AG08396 (cell line): ENCODE results near the gene PDSS1.
"Not testable (repeated sequence)": the region's sequence is repeated elsewhere in the genome, so short reads cannot be mapped to it uniquely, and the experiment has no call there.

Experiments used
- DNase-seq: peaks from one replicate; pipeline ENCODE4 v3.0.0; 2012; ENCODE audit warnings: low spot score, mixed read lengths

PDSS1 gene, protein sequence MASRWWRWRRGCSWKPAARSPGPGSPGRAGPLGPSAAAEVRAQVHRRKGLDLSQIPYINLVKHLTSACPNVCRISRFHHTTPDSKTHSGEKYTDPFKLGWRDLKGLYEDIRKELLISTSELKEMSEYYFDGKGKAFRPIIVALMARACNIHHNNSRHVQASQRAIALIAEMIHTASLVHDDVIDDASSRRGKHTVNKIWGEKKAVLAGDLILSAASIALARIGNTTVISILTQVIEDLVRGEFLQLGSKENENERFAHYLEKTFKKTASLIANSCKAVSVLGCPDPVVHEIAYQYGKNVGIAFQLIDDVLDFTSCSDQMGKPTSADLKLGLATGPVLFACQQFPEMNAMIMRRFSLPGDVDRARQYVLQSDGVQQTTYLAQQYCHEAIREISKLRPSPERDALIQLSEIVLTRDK

DNA sequence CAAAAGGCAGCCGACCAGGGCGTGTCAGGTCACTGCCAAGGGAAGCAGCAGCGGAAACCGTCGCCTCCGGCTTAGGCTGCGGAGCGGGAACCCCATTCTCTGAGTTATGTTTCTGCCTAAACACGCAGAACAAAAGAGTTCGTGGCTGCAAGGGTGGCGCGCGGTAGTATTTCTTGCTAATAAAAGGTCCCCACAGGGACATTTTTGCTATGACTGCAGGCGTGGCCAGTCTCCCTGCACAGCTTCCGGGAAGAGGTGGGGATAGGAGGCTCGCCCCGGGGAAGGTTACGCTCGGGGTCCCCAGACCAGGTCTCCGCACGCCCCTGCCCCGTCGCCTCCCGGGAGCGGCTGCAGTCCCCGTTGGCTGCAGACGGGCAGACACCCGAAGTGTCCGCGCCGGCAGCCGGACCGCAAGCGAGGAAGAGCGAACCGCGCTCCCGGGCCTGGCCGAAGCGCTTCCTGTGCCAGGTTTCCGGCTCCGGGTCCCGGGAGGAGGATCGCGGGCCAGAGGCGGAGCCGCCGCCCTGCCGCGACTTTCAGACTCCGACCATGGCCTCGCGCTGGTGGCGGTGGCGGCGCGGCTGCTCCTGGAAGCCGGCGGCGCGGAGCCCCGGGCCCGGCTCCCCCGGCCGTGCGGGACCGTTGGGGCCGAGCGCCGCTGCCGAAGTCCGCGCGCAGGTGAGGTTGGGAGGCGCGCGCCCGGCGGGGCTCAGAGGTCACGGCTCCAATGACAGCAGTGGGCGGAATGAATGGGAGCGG lies at the start of gene PDSS1:
PDSS1 (plus strand) TSS at position 539 of the 759 bp plus-strand sequence; CDS start at position 550, 11 bp downstream.
- peak; percentile 92 for DNase-seq

DNA sequence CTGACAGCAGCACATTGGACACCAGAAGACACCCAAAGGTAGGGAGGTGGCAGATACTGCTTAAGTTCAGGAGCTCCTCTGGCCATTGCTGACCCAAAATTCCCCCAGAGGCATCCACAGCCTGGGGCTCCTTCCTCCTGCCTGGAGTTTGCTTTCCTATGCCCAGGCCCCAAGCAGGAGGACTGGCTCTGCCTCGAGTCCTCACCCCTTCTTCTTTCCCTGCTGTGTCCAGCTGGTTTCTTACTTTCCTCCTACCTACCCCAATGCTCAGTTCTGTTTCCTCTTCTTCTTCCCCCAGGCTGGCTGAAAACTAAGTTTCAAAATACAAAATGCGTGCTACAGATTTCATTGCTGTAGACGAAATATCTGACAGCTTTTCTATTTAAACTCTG lies 49.3 kb upstream of the PDSS1 start:
- not testable (repeated sequence) for DNase-seq

DNA sequence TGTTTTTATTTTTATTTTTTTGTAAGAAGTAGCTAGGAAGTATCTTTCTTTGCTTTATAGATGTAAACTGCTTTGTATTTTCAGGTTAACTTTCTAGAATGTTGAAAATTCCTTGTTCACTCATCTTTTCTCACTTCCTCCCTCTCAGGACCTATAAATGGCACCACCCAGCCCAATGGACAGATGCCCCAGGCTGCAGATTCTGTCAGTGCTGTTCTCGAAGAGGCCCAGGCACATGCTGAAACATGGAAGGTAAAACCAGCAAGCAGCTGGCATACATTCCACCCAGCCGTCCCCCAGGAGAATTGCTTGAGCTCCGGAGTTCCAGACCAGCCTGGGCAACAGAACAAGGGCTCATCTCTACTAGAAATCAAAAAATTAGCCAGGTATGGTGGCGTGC lies 47.1 kb upstream of the PDSS1 start:
- DNase-seq: no peak

DNA sequence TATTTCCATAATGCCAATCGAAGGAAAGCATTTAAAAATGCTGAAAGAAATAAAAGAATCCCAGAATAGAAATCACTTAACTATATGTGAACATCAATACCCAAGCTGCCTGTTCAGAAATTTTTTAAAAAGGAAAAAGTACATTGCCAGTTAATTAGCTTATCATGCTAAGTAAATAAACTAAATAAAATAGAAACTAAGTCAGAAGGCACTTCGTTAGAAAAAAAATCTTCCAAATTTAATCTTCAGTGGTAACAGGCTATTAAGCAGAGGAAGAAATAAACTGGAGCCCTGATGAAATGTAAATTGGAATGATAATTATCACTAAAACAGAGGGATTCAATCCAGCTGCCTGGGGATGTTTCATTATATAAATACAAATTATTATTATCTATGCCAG lies 46.0 kb upstream of the PDSS1 start:
- not testable (repeated sequence) for DNase-seq

DNA sequence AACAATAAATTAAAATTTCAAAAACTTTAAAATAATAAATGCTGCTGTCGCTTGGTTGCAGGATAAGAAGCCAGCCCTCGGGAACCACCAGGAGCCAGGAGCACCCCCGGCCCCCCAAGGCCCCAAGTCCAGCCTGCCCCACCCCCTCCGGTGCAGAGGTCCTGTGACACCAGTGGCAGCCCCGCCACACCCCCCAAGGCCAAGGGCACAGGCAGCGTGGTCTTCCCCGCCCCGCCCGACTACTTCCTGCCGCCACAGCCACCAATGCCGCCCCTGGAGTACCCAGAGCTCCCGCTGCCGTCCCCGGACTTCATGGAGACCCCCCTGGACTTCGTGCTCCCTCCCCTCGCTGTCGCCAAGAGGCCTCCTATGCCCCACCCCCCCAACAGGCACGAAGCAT lies 44.5 kb upstream of the PDSS1 start:
- no peak for DNase-seq

DNA sequence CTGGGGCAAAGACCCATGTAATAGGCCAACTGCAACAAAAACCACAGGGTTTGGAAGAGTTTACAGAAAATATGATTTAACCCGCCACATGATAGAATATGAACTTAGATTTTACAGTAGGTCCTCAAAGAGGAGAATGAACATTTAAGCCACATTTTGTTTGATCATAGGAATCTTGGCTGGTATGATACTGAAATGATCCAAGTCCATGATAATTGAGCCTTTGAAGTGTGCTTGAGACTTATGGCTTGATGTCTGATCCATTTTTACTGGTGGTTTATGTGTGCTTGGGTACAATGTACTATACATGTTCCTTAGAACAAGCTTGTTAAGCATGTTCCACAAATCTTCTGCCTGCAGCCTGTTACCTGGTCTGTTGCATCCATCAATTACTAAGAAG lies 41.8 kb upstream of the PDSS1 start:
- no peak for DNase-seq

DNA sequence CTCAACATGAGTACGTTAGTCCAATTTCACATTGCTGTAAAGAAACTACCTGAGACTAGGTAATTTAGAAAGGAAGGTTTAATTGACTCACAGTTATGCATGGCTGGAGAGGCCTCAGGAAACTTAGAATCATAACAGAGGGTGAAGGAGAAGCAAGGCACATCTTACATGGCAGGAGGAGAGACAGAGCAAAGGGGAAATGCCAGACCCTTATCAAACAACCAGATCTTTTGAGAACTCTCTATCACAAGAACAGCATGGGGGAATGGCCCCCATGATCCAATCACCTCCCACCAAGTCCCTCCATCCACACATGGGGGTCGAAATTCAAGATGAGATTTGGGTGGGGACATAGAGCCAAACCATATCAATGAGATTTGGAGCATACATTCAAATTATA lies 34.6 kb upstream of the PDSS1 start:
- DNase-seq: no peak

DNA sequence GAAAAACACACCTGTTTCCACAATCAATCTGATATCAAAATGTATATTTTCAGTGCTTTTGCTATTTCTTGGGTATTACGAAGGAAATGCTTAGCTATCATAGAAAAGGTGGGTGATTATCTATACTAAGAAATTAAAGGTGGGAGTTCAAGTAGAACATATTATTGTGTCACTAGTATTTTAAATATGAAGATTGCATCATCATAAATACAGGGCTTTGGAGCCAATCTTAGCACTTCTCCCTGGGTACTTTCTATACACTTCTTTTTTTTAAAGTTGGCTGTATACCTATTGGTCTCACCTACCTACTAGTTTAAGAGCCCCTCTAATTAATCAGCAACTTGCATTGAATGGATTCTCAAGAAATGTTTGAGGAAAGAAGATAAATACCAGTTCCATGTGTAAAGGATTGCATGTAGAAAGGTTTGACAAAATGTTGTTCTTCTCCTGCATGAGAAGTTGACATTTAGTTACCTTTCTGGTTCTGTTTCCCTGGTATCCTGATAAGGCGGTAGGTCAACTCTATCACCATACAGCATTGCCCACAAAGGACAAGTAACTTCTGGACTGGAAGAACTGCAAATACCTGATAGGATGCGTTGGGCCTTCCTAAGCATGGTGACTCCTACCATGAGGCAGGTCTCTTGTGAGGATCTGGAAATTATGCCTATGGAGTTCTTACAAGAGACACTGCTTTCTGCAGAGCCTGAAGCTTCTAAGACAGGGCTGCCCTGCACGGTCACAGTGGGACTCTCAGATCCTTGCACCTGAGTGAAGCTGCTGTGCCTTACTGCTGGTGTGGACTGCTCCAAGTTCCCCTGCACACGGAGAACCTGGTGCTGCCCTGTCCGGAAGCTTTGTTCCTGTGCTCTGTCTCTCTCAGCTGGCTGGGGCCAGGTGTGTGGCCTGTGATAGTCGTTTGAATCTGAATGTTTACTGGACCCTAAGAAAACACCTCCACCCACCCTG lies 32.1 kb upstream of the PDSS1 start:
- DNase-seq: no peak

DNA sequence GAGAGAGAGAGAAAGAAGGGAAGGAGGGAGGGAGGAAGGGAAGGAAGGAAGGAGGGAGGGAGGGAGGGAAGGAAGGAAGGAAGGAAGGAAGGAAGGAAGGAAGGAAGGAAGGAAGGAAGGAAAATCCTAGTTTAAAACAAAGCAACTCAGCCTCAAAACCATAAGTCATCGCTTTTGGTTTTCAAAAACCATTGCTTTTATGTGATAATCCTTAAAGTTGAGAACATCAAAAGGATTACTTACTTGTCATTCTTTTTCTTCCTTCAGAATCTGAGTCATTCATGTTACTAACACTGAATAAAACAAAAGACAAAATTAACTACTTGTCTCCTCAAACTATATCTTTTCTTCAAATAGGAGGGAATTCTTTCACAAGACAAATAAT lies 21.6 kb upstream of the PDSS1 start:
- DNase-seq: no peak

DNA sequence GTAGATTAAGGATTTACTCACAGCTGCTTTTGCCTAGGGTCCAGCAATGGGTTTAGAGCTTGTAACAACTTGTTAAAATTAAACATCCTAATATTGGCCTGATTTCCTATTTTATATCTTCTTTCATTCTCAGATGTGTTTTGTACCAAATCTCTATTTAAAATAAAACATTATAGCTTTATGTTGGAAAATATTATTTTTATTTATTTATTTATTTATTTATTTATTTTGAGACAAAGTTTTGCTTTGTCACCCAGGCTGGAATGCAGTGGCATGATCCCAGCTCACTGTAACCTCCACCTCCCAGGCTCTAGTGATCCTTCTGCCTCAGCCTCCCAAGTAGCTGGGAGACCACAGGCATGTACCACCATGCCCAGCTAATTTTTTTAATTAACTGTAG lies 17.9 kb upstream of the PDSS1 start:
- DNase-seq: no peak

DNA sequence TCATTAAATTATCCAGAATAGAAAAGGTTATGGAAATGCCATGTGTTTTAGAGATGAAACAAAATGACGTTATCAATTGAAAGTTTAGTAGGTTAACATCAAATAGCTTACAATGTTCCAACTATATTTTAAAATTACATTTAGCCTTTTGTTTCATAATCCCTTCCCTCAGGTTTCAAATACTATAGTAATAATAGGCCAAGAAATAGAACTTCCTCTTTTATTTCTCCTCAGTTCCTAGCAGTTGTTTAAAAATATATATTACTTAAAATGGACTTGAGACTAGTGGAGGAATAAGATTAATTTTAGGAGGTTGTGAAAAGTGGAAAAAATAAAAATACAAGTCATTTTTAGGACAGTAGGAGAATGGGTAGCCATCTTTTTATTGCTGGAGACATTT lies 16.4 kb upstream of the PDSS1 start:
- DNase-seq: no peak

DNA sequence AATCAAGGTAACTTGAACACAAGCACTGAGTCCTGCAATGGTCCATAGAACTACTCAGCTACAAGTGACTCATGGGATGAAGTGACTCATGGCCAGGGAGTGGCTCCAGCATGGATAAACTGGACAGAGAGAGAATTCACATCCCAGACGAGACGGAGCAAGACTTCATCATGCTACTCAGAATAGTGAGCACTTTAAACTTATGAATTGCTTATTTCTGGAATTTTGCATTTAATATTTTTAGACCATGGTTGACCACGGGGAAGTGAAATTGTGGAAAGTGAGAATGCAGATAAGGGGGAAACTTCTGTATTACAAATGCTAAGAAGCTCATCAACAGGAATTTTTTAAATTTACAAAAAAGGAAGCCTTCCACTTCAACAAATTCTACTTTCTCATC lies 15.5 kb upstream of the PDSS1 start:
- DNase-seq: not testable (repeated sequence)

DNA sequence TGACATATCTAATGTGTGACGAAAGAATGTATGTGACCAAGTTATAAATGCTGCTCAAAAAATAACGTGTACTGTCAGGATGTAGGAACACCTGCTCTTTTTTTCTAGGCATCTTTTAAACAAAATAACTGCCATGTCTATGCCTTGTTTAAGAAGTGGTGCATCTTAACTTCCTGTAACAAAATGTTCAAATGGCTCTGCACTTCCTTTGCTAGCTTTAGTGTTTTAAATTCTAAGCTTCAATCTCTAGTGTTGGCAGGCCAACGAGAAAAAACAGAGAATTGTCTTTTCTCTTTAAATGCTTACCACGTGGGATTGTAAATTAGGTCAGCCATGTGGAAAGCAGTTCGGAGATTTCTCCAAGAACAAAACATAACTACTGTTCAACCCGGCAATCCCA lies 14.6 kb upstream of the PDSS1 start:
- DNase-seq: no peak

DNA sequence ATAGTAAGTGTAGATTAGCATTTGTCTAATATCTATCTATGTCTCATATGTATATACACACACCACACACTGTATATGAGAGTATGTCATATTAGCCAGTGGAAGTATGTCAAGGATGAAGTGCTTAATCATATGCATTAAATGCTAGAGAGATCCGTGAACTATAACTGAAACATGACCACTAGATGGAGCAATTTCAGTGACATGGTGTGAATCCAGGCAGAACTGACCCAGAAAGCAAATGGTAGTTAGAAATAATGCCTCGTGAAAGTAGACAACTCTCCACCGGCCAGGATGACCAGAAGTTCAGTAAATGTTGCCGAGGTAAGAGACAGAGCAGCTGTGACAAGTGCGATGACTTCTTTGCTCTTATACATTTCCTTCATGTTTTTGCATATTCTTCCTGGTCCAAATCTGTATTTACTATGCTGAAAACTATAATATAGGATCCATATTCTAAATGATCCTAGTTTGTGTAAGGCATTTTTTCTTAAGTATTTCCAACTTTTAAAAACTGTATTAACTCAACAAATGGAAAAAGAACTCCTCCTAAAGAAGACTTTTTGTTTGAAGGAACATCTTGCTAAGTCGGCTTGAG lies 12.7 kb upstream of the PDSS1 start:
- DNase-seq: not testable (repeated sequence)

DNA sequence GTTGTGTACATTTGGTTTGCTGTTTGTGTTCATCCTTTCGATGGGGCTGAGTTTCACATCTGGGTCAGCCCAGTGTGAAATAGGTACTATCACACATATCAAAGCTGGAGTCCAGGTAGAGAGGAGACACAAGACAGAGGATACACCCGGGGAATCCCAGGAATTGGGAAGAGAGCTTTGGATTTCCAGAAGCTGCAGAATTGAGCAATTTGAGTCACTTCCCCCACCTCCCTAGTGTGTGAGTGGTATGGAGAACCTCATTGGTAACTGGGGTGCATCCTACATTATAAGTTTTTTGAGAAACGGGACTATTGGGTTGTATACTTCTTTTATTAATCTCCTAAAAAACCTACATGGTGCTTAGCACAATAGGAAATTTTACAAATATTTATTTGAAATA lies 12.1 kb upstream of the PDSS1 start:
- no peak for DNase-seq

DNA sequence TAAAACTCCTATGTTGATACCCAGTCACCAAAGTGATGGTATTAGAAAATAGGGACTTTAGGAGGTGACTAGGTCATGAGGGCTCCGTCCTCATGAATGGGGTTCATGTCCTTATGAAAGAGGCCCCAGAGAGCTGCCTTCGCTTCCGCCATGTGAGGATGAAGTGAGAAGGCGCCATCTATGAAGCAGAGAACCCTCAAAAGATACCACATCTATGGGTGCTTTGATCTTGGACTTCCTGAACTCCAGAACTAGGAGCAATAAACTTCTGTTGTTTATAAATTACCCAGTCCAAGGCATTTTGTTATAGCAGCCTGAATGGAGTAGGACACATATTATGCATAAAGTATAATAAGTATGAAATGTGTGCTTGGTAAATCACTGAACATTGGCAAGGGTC lies 8.1 kb upstream of the PDSS1 start:
- DNase-seq: no peak

DNA sequence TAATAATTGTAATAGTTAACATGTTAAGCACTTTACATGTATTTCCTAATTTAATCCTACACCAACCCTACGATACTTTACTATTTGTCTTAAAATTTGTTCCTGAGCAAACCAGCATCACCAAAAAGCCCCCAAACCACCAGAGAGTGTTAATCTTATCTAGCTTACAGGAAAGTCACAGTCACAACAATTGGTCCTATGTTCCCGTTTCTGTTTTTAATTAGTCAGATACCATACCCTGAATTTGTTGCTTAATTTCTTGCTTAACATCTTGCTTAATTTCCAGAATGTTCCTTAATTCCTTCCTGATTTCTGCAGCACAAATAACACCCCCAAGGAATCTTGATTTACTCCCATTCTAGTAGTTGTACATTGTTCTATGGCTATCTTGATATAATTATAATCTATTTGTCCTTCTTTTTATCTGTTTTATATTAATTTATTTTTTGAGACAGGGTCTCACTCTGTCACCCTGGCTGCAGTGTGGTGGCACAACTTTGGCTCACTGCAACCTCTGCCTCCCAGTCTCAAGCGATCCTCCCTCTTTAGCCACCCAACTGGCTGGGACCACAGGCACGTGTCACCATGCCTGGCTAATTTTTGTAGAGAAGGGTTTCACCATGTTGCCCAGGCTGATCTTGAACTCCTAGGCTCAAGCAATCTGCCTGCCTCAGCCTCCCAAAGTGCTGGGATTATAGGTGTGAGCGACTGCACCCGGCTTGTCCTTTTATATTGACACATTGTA lies 6.6 kb upstream of the PDSS1 start:
- DNase-seq: no peak

DNA sequence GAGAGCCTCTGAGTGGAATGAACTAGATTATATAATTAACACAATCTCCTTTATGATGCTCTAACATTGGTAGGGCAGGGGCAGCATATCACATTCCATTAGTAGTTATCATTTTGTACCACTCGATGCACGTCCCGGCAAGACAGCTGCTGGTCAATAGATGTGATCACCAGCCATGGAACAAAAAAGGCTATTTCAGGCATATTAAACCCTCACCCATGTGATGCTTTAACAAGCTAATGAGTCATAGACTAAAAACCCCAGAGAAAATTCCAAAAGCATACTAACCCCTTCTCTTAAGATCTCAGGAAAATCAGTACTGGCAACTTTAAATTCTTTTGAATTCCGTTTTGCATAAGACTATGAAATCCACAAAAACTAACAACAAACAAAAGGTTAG lies 3.0 kb upstream of the PDSS1 start:
- DNase-seq: not testable (repeated sequence)

DNA sequence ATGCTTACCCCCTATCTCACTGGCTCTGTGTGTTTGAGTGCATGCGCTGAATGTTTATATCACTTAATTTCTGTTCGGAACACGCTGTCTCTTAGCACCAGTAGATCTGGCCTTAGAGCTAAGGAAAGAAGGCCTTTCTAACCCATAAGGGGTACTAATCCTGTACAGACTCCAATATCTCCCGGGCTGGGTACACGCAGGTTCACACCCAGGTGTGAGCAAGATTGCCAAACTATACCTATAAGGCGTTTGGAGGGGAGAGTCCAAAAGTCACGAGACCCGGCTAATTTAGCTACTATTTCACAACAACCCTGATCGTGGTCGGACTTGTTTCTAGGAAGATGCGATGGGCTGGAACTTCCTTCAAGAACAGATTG lies 727 bp upstream of the PDSS1 start:
- no peak for DNase-seq

DNA sequence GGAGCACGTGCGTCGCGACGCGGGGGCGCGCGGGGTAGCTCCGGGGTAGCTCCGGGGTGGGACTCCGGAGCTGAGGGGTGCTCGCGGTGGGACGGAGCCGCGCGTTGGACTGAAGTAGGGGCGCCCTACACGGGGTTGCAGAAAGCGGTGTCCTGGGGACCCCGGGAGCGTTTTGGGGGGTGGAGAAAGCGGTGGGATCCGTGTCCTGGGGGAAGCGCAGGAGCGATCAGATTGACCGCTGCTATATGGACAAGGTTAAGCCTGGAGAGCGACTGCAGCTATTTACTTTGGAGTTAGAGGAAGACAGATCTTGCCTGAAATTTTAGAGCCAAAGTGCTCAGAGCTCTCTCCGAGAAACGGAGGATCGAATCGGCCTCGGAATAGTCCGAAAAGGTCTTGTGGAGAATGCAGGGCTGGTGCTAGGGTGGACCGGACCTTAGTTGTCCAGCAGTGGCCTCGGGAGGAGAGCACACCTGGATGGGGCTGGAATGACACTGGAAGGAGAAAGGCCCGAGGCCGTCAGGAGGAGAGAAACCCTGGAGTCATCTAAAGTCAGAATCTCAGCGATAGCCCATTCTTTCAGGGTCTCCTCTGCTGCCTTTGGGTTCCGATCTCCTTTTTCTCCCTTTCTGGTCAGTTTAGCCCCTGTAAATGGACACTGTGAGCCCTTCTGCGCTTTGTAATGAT lies 564 bp downstream of the PDSS1 start:
- DNase-seq: peak; percentile 22

DNA sequence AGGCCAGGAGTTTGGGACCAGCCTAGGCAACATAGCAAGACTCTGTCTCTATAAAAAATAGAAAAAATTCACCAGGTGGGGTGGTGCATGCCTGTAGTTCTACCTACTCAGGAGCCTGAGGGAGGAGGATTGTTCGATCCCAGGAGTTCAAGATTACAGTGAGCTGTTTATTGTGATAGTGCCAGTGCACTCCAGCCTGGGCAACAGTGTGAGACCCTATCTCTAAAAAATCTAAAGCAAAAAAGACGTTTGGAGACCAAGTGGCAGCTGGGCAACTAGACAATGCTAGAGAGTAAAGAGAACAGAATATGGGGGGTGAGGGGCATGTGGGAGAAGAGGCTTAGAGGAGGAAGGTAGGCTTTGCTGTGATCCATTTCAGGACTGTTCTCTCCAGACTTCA lies 1.4 kb downstream of the PDSS1 start:
- no peak for DNase-seq
